ENCODE data around the gene SEMA4C. TPM values are rescaled to one million over a fixed set of nuclear protein-coding genes. Genes with fewer than 3 reads are reported as not detected.
"Not testable (repeated sequence)": the region's sequence is repeated elsewhere in the genome, so short reads cannot be mapped to it uniquely, and the experiment has no call there.

The SEMA4C gene
- polyA plus RNA-seq, 2 donors, result 13.1 to 14.2 TPM

DNA sequence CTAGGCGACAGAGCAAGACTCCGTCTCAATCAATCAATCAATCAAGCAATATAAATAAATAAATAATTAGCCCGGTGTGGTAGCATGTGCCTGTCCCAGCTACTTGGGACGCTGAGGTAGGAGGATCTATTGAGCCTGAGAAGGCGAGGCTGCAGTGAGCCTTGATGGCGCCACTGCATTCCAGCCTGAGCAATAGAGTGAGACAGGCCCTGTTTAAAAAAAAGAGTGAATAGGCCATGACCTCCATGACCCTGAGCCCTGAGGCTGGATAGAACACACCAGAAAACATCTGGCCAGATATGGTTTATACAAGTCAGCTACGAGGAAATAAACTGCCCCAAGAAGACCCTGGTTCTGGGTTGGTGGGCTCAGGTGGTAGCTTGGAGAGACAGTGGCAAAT, 20.4 kb upstream of the SEMA4C start:
- Histone ChIP-seq H3K4me3 (ENCODE audit: low read depth in 1 of 2, low read length in 2 of 2) (no peak overlapping the region), H3K4me1 (ENCODE audit: control insufficient read depth in 2 of 2, insufficient read depth in 2 of 2, low read length in 1 of 2) (peaks cover 23 to 45% of the 10 kb centered on the region in 2 donors)

GRCh38 chr2:96889502-96889901, 19.6 kb upstream of the SEMA4C start:
- WGBS, 2 donors, result 91 to 92% methylated on average over 5 of the region's 5 CpGs
- not testable (repeated sequence) for H3K4me3 ChIP-seq (ENCODE audit: low read depth in 1 of 2, low read length in 2 of 2); H3K36me3 ChIP-seq (ENCODE audit: control insufficient read depth in 2 of 2, insufficient read depth in 2 of 2, low read length in 1 of 2); H3K27me3 ChIP-seq (ENCODE audit: control insufficient read depth in 1 of 2, insufficient read depth in 2 of 2, low read length in 2 of 2); H3K27ac ChIP-seq (ENCODE audit: low read depth in 2 of 2, low read length in 1 of 2); H3K9me3 ChIP-seq (ENCODE audit: control insufficient read depth in 2 of 2, insufficient read depth in 1 of 2, low read depth in 1 of 2, low read length in 1 of 2)
- peaks cover 23 to 50% of the 10 kb centered on the region in 2 donors for H3K4me1 ChIP-seq (ENCODE audit: control insufficient read depth in 2 of 2, insufficient read depth in 2 of 2, low read length in 1 of 2)

More for the DNA sequence above, 20.4 kb upstream of the SEMA4C start:
- H3K27ac ChIP-seq (ENCODE audit: low read depth in 2 of 2, low read length in 1 of 2), result no peak overlapping the region
- H3K36me3 ChIP-seq (ENCODE audit: control insufficient read depth in 2 of 2, insufficient read depth in 2 of 2, low read length in 1 of 2), result no peaks in the 10 kb centered on the region
- H3K9me3 ChIP-seq (ENCODE audit: control insufficient read depth in 2 of 2, insufficient read depth in 1 of 2, low read depth in 1 of 2, low read length in 1 of 2), result no peaks in the 10 kb centered on the region
- WGBS, 2 donors, result 78 to 80% methylated on average over 7 of the region's 7 CpGs
- no peaks in the 10 kb centered on the region for H3K27me3 ChIP-seq (ENCODE audit: control insufficient read depth in 1 of 2, insufficient read depth in 2 of 2, low read length in 2 of 2)

- Histone ChIP-seq H3K4me1 (ENCODE audit: control insufficient read depth in 2 of 2, insufficient read depth in 2 of 2, low read length in 1 of 2) (peaks cover 26 to 53% of the 10 kb centered on the region in 2 donors), H3K9me3 (ENCODE audit: control insufficient read depth in 2 of 2, insufficient read depth in 1 of 2, low read depth in 1 of 2, low read length in 1 of 2) (no peaks in the 10 kb centered on the region), H3K36me3 (ENCODE audit: control insufficient read depth in 2 of 2, insufficient read depth in 2 of 2, low read length in 1 of 2) (no peaks in the 10 kb centered on the region), H3K4me3 (ENCODE audit: low read depth in 1 of 2, low read length in 2 of 2) (no peak overlapping the region), H3K27ac (ENCODE audit: low read depth in 2 of 2, low read length in 1 of 2) (peak overlapping the region; percentile 87 to 96), H3K27me3 (ENCODE audit: control insufficient read depth in 1 of 2, insufficient read depth in 2 of 2, low read length in 2 of 2) (no peaks in the 10 kb centered on the region)
- 35% methylated on average over 12 of the region's 12 CpGs for WGBS, 2 donors
Measured at GRCh38 chr2:96888072-96889011, 18.5 kb upstream of the SEMA4C start.

- Histone ChIP-seq H3K4me1 (ENCODE audit: control insufficient read depth in 2 of 2, insufficient read depth in 2 of 2, low read length in 1 of 2) (peaks cover 26 to 56% of the 10 kb centered on the region in 2 donors), H3K27ac (ENCODE audit: low read depth in 2 of 2, low read length in 1 of 2) (peak overlapping the region; percentile 87 to 96), H3K9me3 (ENCODE audit: control insufficient read depth in 2 of 2, insufficient read depth in 1 of 2, low read depth in 1 of 2, low read length in 1 of 2) (no peaks in the 10 kb centered on the region), H3K36me3 (ENCODE audit: control insufficient read depth in 2 of 2, insufficient read depth in 2 of 2, low read length in 1 of 2) (no peaks in the 10 kb centered on the region), H3K4me3 (ENCODE audit: low read depth in 1 of 2, low read length in 2 of 2) (no peak overlapping the region), H3K27me3 (ENCODE audit: control insufficient read depth in 1 of 2, insufficient read depth in 2 of 2, low read length in 2 of 2) (no peaks in the 10 kb centered on the region)
- 27 to 45% methylated on average over 18 of the region's 18 CpGs for WGBS, 2 donors
Measured at GRCh38 chr2:96887493-96888012, 17.7 kb upstream of the SEMA4C start.

- 89 to 91% methylated on average over 23 of the region's 23 CpGs for WGBS, 2 donors
- H3K4me1 ChIP-seq (ENCODE audit: control insufficient read depth in 2 of 2, insufficient read depth in 2 of 2, low read length in 1 of 2), result peaks cover 14 to 53% of the 10 kb centered on the region in 2 donors
Measured at GRCh38 chr2:96885432-96886347, 15.8 kb upstream of the SEMA4C start.

GRCh38 chr2:96884299-96885094, 14.6 kb upstream of the SEMA4C start:
- WGBS, 2 donors, result 75 to 78% methylated on average over 19 of the region's 19 CpGs
- Histone ChIP-seq H3K27me3 (ENCODE audit: control insufficient read depth in 1 of 2, insufficient read depth in 2 of 2, low read length in 2 of 2) (no peaks in the 10 kb centered on the region), H3K9me3 (ENCODE audit: control insufficient read depth in 2 of 2, insufficient read depth in 1 of 2, low read depth in 1 of 2, low read length in 1 of 2) (no peaks in the 10 kb centered on the region), H3K4me1 (ENCODE audit: control insufficient read depth in 2 of 2, insufficient read depth in 2 of 2, low read length in 1 of 2) (peaks cover 14 to 53% of the 10 kb centered on the region in 2 donors), H3K27ac (ENCODE audit: low read depth in 2 of 2, low read length in 1 of 2) (peak overlapping the region in 1 of 2 donors; percentile 15), H3K36me3 (ENCODE audit: control insufficient read depth in 2 of 2, insufficient read depth in 2 of 2, low read length in 1 of 2) (no peaks in the 10 kb centered on the region), H3K4me3 (ENCODE audit: low read depth in 1 of 2, low read length in 2 of 2) (no peak overlapping the region)

More at GRCh38 chr2:96885432-96886347, 15.8 kb upstream of the SEMA4C start:
- Histone ChIP-seq H3K36me3 (ENCODE audit: control insufficient read depth in 2 of 2, insufficient read depth in 2 of 2, low read length in 1 of 2) (no peaks in the 10 kb centered on the region), H3K9me3 (ENCODE audit: control insufficient read depth in 2 of 2, insufficient read depth in 1 of 2, low read depth in 1 of 2, low read length in 1 of 2) (no peaks in the 10 kb centered on the region), H3K27me3 (ENCODE audit: control insufficient read depth in 1 of 2, insufficient read depth in 2 of 2, low read length in 2 of 2) (no peaks in the 10 kb centered on the region), H3K27ac (ENCODE audit: low read depth in 2 of 2, low read length in 1 of 2) (peak overlapping the region in 1 of 2 donors; percentile 58), H3K4me3 (ENCODE audit: low read depth in 1 of 2, low read length in 2 of 2) (no peak overlapping the region)

DNA sequence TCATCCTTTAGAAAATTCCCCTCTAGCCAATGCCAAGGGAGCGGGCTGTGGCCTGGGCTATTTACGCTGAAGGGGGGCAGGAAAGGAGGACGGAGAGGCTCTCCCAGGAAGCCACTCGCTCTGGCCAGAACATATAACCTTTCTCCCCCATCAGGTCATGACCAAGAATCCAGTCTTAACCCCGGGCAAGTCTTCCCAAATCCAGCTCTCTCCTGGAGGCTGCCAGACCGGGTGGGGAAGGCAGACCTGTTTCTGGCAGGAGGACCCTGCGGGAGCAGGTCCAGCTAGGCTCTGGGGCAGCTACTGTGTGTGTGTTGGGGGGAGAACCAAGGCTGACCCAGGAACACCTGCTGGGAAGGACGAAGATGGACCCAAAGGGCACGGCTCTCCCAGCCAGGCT, 13.4 kb upstream of the SEMA4C start:
- H3K4me3 ChIP-seq (ENCODE audit: low read depth in 1 of 2, low read length in 2 of 2), result no peak overlapping the region
- H3K4me1 ChIP-seq (ENCODE audit: control insufficient read depth in 2 of 2, insufficient read depth in 2 of 2, low read length in 1 of 2), result peaks cover 13 to 46% of the 10 kb centered on the region in 2 donors
- WGBS, 2 donors, result 57 to 67% methylated on average over 9 of the region's 9 CpGs
- H3K9me3 ChIP-seq (ENCODE audit: control insufficient read depth in 2 of 2, insufficient read depth in 1 of 2, low read depth in 1 of 2, low read length in 1 of 2), result no peaks in the 10 kb centered on the region
- no peaks in the 10 kb centered on the region for H3K36me3 ChIP-seq (ENCODE audit: control insufficient read depth in 2 of 2, insufficient read depth in 2 of 2, low read length in 1 of 2)
- no peaks in the 10 kb centered on the region for H3K27me3 ChIP-seq (ENCODE audit: control insufficient read depth in 1 of 2, insufficient read depth in 2 of 2, low read length in 2 of 2)
- peak overlapping the region; percentile 80 to 82 for H3K27ac ChIP-seq (ENCODE audit: low read depth in 2 of 2, low read length in 1 of 2)

DNA sequence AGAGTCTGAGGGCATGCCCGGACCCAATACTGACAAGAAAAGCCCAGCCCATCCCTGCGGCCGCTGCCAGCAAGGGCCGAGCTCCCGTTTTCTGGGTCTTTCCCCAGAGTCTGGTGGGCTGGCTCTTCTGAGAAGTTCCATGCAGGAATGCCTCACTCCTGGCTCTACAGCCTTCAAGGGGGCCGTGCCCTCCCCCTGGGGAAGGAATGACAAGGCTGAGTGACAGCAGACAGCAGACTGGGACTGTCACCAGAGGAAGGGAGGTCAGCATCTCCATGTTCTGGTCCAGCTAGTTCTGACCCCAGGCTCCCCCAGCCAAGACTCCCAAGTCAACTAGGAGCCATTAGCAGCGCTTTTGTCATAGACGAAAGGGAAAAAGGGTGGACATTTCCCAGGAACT, 13.0 kb upstream of the SEMA4C start:
- peaks cover 11 to 44% of the 10 kb centered on the region in 2 donors for H3K4me1 ChIP-seq (ENCODE audit: control insufficient read depth in 2 of 2, insufficient read depth in 2 of 2, low read length in 1 of 2)
- WGBS, 2 donors, result 52 to 62% methylated on average over 8 of the region's 8 CpGs
- H3K27me3 ChIP-seq (ENCODE audit: control insufficient read depth in 1 of 2, insufficient read depth in 2 of 2, low read length in 2 of 2), result no peaks in the 10 kb centered on the region
- no peaks in the 10 kb centered on the region for H3K36me3 ChIP-seq (ENCODE audit: control insufficient read depth in 2 of 2, insufficient read depth in 2 of 2, low read length in 1 of 2)
- H3K27ac ChIP-seq (ENCODE audit: low read depth in 2 of 2, low read length in 1 of 2), result peak overlapping the region; percentile 80 to 82
- no peak overlapping the region for H3K4me3 ChIP-seq (ENCODE audit: low read depth in 1 of 2, low read length in 2 of 2)
- no peaks in the 10 kb centered on the region for H3K9me3 ChIP-seq (ENCODE audit: control insufficient read depth in 2 of 2, insufficient read depth in 1 of 2, low read depth in 1 of 2, low read length in 1 of 2)

All from esophagus (tissue), 2 donors.